Epithelial cell of proximal tubule (primary cell): ENCODE measurements around the gene RPEL1. TPM values are rescaled to one million over a fixed set of nuclear protein-coding genes. Genes with fewer than 3 reads are reported as not detected.

Experiments
- DNase-seq: peaks from one replicate; pipeline ENCODE4 v3.0.0-alpha.2; 2011; ENCODE audit warnings: low read depth
- H3K4me3 ChIP-seq: 2 replicates; pipeline ENCODE4 v1.5.1; 2011; ENCODE audit warnings: low read depth, mild to moderate bottlenecking, low read length
- CTCF ChIP-seq: conservative IDR thresholded peaks from 2 replicates; pipeline ENCODE4 v1.5.1; 2012; ENCODE audit warnings: low read depth, mild to moderate bottlenecking, low read length
- total RNA-seq: library from RNA; depleted of rRNA; stranded (reverse); fragments of >200 nt; gene quantifications from 2 replicates; pipeline ENCODE4 v1.2.3, GENCODE V29; 2015

RPEL1 gene
- total RNA-seq, 1 donor from 2014 or later, result 0.06 TPM

- TF ChIP-seq CTCF, result no peak
- DNase-seq, result no peak
- H3K4me3 ChIP-seq, result no peak overlapping the region
Observed at GRCh38 chr10:103280506-103280905, 34.8 kb downstream of the RPEL1 start.

GRCh38 chr10:103281753-103282152, 36.1 kb downstream of the RPEL1 start:
- no peak for DNase-seq
- TF ChIP-seq CTCF, result no peak
- H3K4me3 ChIP-seq, result no peak overlapping the region

GRCh38 chr10:103282961-103283360, 37.3 kb downstream of the RPEL1 start:
- DNase-seq, result no peak
- TF ChIP-seq CTCF, result no peak
- H3K4me3 ChIP-seq, result no peak overlapping the region

- peak; percentile 72 for DNase-seq
- no peak for TF ChIP-seq CTCF
- no peak overlapping the region for H3K4me3 ChIP-seq
Observed at GRCh38 chr10:103284170-103284569, 38.5 kb downstream of the RPEL1 start.

- no peak overlapping the region for H3K4me3 ChIP-seq
- no peak for TF ChIP-seq CTCF
- DNase-seq, result no peak
Observed at GRCh38 chr10:103287992-103288391, 42.3 kb downstream of the RPEL1 start.

- DNase-seq, result no peak
- no peak for TF ChIP-seq CTCF
- no peak overlapping the region for H3K4me3 ChIP-seq
Observed at GRCh38 chr10:103291588-103291987, 45.9 kb downstream of the RPEL1 start.

- TF ChIP-seq CTCF, result no peak
- H3K4me3 ChIP-seq, result no peak overlapping the region
- no peak for DNase-seq
Observed at GRCh38 chr10:103295374-103296015, 49.8 kb downstream of the RPEL1 start.
